Activated CD4-positive, alpha-beta T cell treated with anti-CD3 and anti-CD28 coated beads, Interleukin-2, amount 50 U/mL, for 24 hours (primary cell): Measurements from ENCODE around the gene CD27.

Source experiments
- DNase-seq, 2 donors: peaks; one replicate each; pipeline ENCODE4 v3.0.0-alpha.2; 2020; ENCODE audit warnings: low read depth in 1 of 2, low spot score in 1 of 2

The CD27 gene

GRCh38 chr12:6434205-6435140 is 10.3 kb upstream of the CD27 start:
- DNase-seq = no peak

GRCh38 chr12:6435961-6436715 is 8.6 kb upstream of the CD27 start:
- DNase-seq = no peak

GRCh38 chr12:6437586-6437985 is 7.2 kb upstream of the CD27 start:
- no peak for DNase-seq

GRCh38 chr12:6438345-6438744 is 6.4 kb upstream of the CD27 start:
- DNase-seq = no peak

GRCh38 chr12:6440391-6440790 is 4.4 kb upstream of the CD27 start:
- DNase-seq = no peak

GRCh38 chr12:6442836-6443235 is 1.9 kb upstream of the CD27 start:
- no peak for DNase-seq

- DNase-seq = peak in 1 of 2 donors; percentile 73
Measured at GRCh38 chr12:6443361-6443983, 1.3 kb upstream of the CD27 start.

- DNase-seq = no peak
Measured at GRCh38 chr12:6444031-6444430, 724 bp upstream of the CD27 start.

GRCh38 chr12:6450091-6450868 is 5.5 kb downstream of the CD27 start:
- no peak for DNase-seq

GRCh38 chr12:6450869-6451347 is 6.2 kb downstream of the CD27 start:
- no peak for DNase-seq

GRCh38 chr12:6451348-6452244 is 6.8 kb downstream of the CD27 start, which contains the start of gene TAPBPL:
TSS of gene TAPBPL (plus strand) at chr12:6452042. CDS start at chr12:6452249, 207 bp downstream.
- DNase-seq = peak; percentile 56 to 81

- DNase-seq = no peak
Measured at GRCh38 chr12:6452245-6452943, 7.6 kb downstream of the CD27 start.

- no peak for DNase-seq
Measured at GRCh38 chr12:6452944-6453630, 8.3 kb downstream of the CD27 start.

GRCh38 chr12:6457220-6457945 is 12.6 kb downstream of the CD27 start:
- DNase-seq = no peak

GRCh38 chr12:6458281-6459003 is 13.7 kb downstream of the CD27 start:
- DNase-seq = no peak

- DNase-seq = no peak
Measured at GRCh38 chr12:6459004-6459337, 14.2 kb downstream of the CD27 start.

- no peak for DNase-seq
Measured at GRCh38 chr12:6460751-6461371, 16.1 kb downstream of the CD27 start.
